H1 (cell line): ENCODE data around the gene SNRPA1.

Experiments
- CEBPB ChIP-seq: IDR thresholded peaks from 2 replicates; pipeline ENCODE4 v1.6.1; 2012; ENCODE audit warnings: low read depth, low read length
- CHD2 ChIP-seq: IDR thresholded peaks from 2 replicates; pipeline ENCODE4 v1.6.1; 2012; ENCODE audit warnings: low read length, improper control_type of control experiment
- EP300 ChIP-seq, 2 experiments: IDR thresholded peaks; 1 replicate in 1 of 2; 2 replicates in 1 of 2; pipeline ENCODE4 v1.6.1; 2011 to 2012; ENCODE audit warnings: low read depth in 2 of 2, low read length in 2 of 2, mild to moderate bottlenecking in 2 of 2, borderline replicate concordance in 1 of 2, inconsistent platforms in 1 of 2, moderate library complexity in 1 of 2
- EZH2 ChIP-seq: fragments of 200-600 bp; sonication (generic); IDR thresholded peaks from 2 replicates; pipeline ENCODE4 v1.7.1; 2012; ENCODE audit warnings: low read depth, mild to moderate bottlenecking, moderate library complexity, low read length, inconsistent platforms; ENCODE audit not compliant: severe bottlenecking
- MAFK ChIP-seq: IDR thresholded peaks from 2 replicates; pipeline ENCODE4 v1.6.1; 2012; ENCODE audit warnings: low read depth, mild to moderate bottlenecking, improper control_type of control experiment, low read length
- POLR2A ChIP-seq, 2 experiments: IDR thresholded peaks; 1 replicate in 1 of 2; 2 replicates in 1 of 2; pipeline ENCODE4 v1.6.1; 2011; ENCODE audit warnings: low read depth in 2 of 2, low read length in 2 of 2, mild to moderate bottlenecking in 2 of 2; ENCODE audit errors: control extremely low read depth in 1 of 2
- RFX5 ChIP-seq: IDR thresholded peaks from 2 replicates; pipeline ENCODE4 v1.6.1; 2011; ENCODE audit warnings: low read depth, low read length, improper control_type of control experiment, borderline replicate concordance
- RNF2 ChIP-seq: fragments of 200-900, 300-1000 bp; sonication (generic); IDR thresholded peaks from 2 replicates; pipeline ENCODE4 v1.7.1; 2016; ENCODE audit warnings: borderline replicate concordance, low read depth, mild to moderate bottlenecking, antibody characterized with exemption, low read length; ENCODE audit not compliant: poor library complexity, severe bottlenecking; ENCODE audit errors: missing control alignments
- SP1 ChIP-seq: IDR thresholded peaks from 2 replicates; pipeline ENCODE4 v1.6.1; 2011; ENCODE audit warnings: low read depth, low read length
- TBP ChIP-seq: IDR thresholded peaks from 2 replicates; pipeline ENCODE4 v1.6.1; 2011; ENCODE audit warnings: low read depth, low read length, improper control_type of control experiment
- USF2 ChIP-seq: IDR thresholded peaks from 2 replicates; pipeline ENCODE4 v1.6.1; 2011; ENCODE audit warnings: low read length, improper control_type of control experiment
- YY1 ChIP-seq: IDR thresholded peaks from 2 replicates; pipeline ENCODE4 v1.6.1; 2011; ENCODE audit warnings: low read depth, mild to moderate bottlenecking, low read length
- TF ChIP-seq, protein P1 (sequence below), 3 experiments: IDR thresholded peaks; 1 replicate in 2 of 3; 2 replicates in 1 of 3; pipeline versions ENCODE4 v1.5.1 to v1.6.1; 2011; ENCODE audit warnings: low read length in 3 of 3, mild to moderate bottlenecking in 3 of 3, inconsistent platforms in 2 of 3, low read depth in 1 of 3, moderate library complexity in 1 of 3; ENCODE audit not compliant: insufficient read depth in 1 of 3; ENCODE audit errors: control extremely low read depth in 1 of 3
- TF ChIP-seq, protein P2 (sequence below): IDR thresholded peaks from 2 replicates; pipeline ENCODE4 v1.6.1; 2011; ENCODE audit warnings: low read depth, mild to moderate bottlenecking, low read length; ENCODE audit not compliant: insufficient read depth

GRCh38 chr15:101250873-101251829, 43.9 kb downstream of the SNRPA1 start:
- TF ChIP-seq POLR2A (IDR thresholded peaks at IDR 0.05; ENCODE audit: control extremely low read depth in 1 of 2, low read depth in 2 of 2, low read length in 2 of 2): no peak
- TF ChIP-seq EZH2: no peak
- TF ChIP-seq MAFK: no peak
- TF ChIP-seq RNF2: no peak
- TF ChIP-seq, protein P1, sequence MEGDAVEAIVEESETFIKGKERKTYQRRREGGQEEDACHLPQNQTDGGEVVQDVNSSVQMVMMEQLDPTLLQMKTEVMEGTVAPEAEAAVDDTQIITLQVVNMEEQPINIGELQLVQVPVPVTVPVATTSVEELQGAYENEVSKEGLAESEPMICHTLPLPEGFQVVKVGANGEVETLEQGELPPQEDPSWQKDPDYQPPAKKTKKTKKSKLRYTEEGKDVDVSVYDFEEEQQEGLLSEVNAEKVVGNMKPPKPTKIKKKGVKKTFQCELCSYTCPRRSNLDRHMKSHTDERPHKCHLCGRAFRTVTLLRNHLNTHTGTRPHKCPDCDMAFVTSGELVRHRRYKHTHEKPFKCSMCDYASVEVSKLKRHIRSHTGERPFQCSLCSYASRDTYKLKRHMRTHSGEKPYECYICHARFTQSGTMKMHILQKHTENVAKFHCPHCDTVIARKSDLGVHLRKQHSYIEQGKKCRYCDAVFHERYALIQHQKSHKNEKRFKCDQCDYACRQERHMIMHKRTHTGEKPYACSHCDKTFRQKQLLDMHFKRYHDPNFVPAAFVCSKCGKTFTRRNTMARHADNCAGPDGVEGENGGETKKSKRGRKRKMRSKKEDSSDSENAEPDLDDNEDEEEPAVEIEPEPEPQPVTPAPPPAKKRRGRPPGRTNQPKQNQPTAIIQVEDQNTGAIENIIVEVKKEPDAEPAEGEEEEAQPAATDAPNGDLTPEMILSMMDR (IDR thresholded peaks at IDR 0.05; ENCODE audit: control extremely low read depth in 1 of 3, insufficient read depth in 1 of 3, low read depth in 1 of 3, low read length in 3 of 3): no peak
- no peak for TF ChIP-seq TBP
- TF ChIP-seq CEBPB: no peak
- no peak for TF ChIP-seq EP300 (IDR thresholded peaks at IDR 0.05; ENCODE audit: borderline replicate concordance in 1 of 2, low read depth in 2 of 2, low read length in 2 of 2)
- no peak for TF ChIP-seq SP1
- TF ChIP-seq CHD2: no peak
- TF ChIP-seq, protein P2, sequence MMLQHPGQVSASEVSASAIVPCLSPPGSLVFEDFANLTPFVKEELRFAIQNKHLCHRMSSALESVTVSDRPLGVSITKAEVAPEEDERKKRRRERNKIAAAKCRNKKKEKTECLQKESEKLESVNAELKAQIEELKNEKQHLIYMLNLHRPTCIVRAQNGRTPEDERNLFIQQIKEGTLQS: no peak
- no peak for TF ChIP-seq USF2
- TF ChIP-seq RFX5: no peak
- no peak for TF ChIP-seq YY1
